ENCODE results near the gene FBXO38.

- TF ChIP-seq CTCF (conservative IDR thresholded peaks at IDR 0.05; ENCODE audit: low read length) (peak; percentile 44), EZH2phosphoT487 (IDR thresholded peaks at IDR 0.05; ENCODE audit: borderline replicate concordance) (no peak)
Observed at GRCh38 chr5:148398698-148399121, 15.0 kb downstream of the FBXO38 start.
